WTC11 (cell line): ENCODE measurements around the gene SPATC1L. TPM values are rescaled to one million over a fixed set of nuclear protein-coding genes. Genes with fewer than 3 reads are reported as not detected.
A peak's percentile ranks its signal among the peaks of the same experiment; 100 is the strongest.

Experiments used
- ATAC-seq: fragments of 200-7000 bp; cut with Tn5 transposase; 2 replicates; pipeline ENCODE4 v1.10.0; 2021; ENCODE audit warnings: mild to moderate bottlenecking, moderate library complexity
- CTCF ChIA-PET: fragments of 300-600 bp; sonication (Branson Sonifier 250); formaldehyde crosslinking; loops from one replicate; lab custom pipeline; 2021; ENCODE audit warnings: antibody characterized with exemption; lab: Charles Lee
- POLR2A ChIA-PET: fragments of 350-600 bp; sonication (Branson Sonifier 250); formaldehyde crosslinking; loops from one replicate; lab custom pipeline; 2021; ENCODE audit warnings: antibody characterized with exemption; lab: Charles Lee
- DNase-seq: peaks from one replicate; pipeline ENCODE4 v3.0.0; 2021; ENCODE audit warnings: low spot score
- H3K27ac Mint-ChIP-seq: 2 replicates; pipeline ENCODE4 v1.8.0; 2021; ENCODE audit warnings: mixed read lengths
- H3K27me3 Mint-ChIP-seq: 2 replicates; pipeline ENCODE4 v1.8.0; 2021; ENCODE audit warnings: low read depth, mild to moderate bottlenecking, moderate library complexity, mixed read lengths
- H3K36me3 Mint-ChIP-seq: 2 replicates; pipeline ENCODE4 v1.8.0; 2021; ENCODE audit warnings: mixed read lengths
- H3K4me1 Mint-ChIP-seq: 2 replicates; pipeline ENCODE4 v1.8.0; 2022; ENCODE audit warnings: mixed read lengths
- H3K4me3 Mint-ChIP-seq: 2 replicates; pipeline ENCODE4 v1.8.0; 2021; ENCODE audit warnings: mild to moderate bottlenecking, moderate library complexity, mixed read lengths
- H3K9me3 Mint-ChIP-seq: 2 replicates; pipeline ENCODE4 v1.8.0; 2021; ENCODE audit warnings: mixed read lengths
- CBFB ChIP-seq: sonication (generic); formaldehyde crosslinking; IDR thresholded peaks from 2 replicates; pipeline ENCODE4 v1.8.1; 2022; ENCODE audit warnings: mild to moderate bottlenecking, low read depth, missing genetic modification reagents
- GTF2I ChIP-seq: fragments of 250-450 bp; sonication (Bioruptor Pico); conservative IDR thresholded peaks from 2 replicates; pipeline ENCODE4 v1.4.0; 2021; ENCODE audit warnings: mild to moderate bottlenecking
- IRF2 ChIP-seq: sonication (generic); formaldehyde crosslinking; IDR thresholded peaks from 2 replicates; pipeline ENCODE4 v1.8.0; 2022; ENCODE audit warnings: low read depth, missing genetic modification reagents, borderline replicate concordance
- OVOL2 ChIP-seq: fragments of 250-450 bp; sonication (Bioruptor Pico); IDR thresholded peaks from 2 replicates; pipeline ENCODE4 v1.9.0; 2021; ENCODE audit warnings: mild to moderate bottlenecking, borderline replicate concordance
- PRRX2 ChIP-seq: fragments of 250-450 bp; sonication (Bioruptor Pico); IDR thresholded peaks from 2 replicates; pipeline ENCODE4 v1.8.0; 2021; ENCODE audit warnings: mild to moderate bottlenecking
- ZNF219 ChIP-seq: sonication (generic); formaldehyde crosslinking; IDR thresholded peaks from 2 replicates; pipeline ENCODE4 v1.8.0; 2023; ENCODE audit warnings: missing genetic modification reagents, mild to moderate bottlenecking, borderline replicate concordance
- ZNF423 ChIP-seq: fragments of 250-450 bp; sonication (Bioruptor Pico); IDR thresholded peaks from 2 replicates; pipeline ENCODE4 v2.1.2; 2022; ENCODE audit warnings: mild to moderate bottlenecking, moderate library complexity
- total RNA-seq: library from RNA; stranded (reverse); gene quantifications from 3 replicates; pipeline ENCODE4 v1.2.3, GENCODE V29; 2021
- TF ChIP-seq, protein P1 (sequence below): sonication (generic); formaldehyde crosslinking; IDR thresholded peaks from 2 replicates; pipeline ENCODE4 v1.8.1; 2022; ENCODE audit warnings: mild to moderate bottlenecking, moderate library complexity, missing genetic modification reagents
- TF ChIP-seq, protein P2 (sequence below): fragments of 250-450 bp; sonication (Bioruptor Pico); IDR thresholded peaks from 2 replicates; pipeline ENCODE4 v1.9.0; 2021; ENCODE audit warnings: mild to moderate bottlenecking
- TF ChIP-seq, protein P3 (sequence below): sonication (generic); formaldehyde crosslinking; IDR thresholded peaks from 2 replicates; pipeline ENCODE4 v1.8.1; 2023; ENCODE audit warnings: mild to moderate bottlenecking, missing genetic modification reagents, moderate library complexity
- TF ChIP-seq, protein P4 (sequence below): sonication (generic); formaldehyde crosslinking; IDR thresholded peaks from 2 replicates; pipeline ENCODE4 v1.8.1; 2022; ENCODE audit warnings: low read depth, missing genetic modification reagents, borderline replicate concordance
- TF ChIP-seq, protein P5 (sequence below): sonication (generic); formaldehyde crosslinking; IDR thresholded peaks from 2 replicates; pipeline ENCODE4 v1.8.0; 2023; ENCODE audit warnings: missing genetic modification reagents, mild to moderate bottlenecking, borderline replicate concordance

Gene SPATC1L
- total RNA-seq, 1 experiment from 2014 or later, result 61.7 TPM

DNA sequence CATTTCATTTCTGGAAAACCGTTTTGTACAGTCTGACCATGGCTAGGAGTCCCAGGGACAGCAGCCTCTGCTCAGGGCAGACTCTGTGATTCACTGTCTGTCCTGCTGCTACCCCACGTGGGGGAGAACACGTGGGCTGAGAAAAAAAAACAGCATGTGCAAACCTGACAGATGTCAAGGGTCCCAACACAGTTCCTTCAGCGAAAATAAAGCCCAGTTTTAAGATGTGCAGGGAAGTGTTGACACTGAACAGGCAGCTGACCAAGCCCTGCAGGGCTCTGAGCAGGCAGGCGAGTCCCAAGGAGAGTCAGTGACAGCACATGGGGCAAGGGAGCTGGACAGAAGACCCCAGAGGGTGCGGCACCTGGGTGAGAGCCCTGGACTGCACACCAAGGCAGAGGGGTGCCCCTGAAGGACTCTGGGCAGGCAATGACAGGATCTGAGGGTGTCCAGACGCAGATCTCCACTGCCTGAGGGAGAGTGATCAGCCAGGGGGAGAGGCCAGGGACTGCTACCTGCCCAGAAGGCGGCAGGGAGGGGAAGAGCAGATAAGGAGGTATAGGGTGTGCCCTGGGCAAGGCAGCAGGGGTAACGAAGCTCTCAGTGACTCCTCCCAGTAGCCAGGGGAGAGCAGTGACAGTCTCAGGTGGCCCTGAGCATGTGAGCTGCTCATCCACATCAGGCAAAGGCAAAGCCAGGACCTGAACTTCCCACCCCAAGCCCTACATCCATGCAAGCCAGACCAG lies 5.1 kb upstream of the SPATC1L start:
- peak overlapping the region; percentile 73 for H3K27ac Mint-ChIP-seq

More for the DNA sequence above, 5.1 kb upstream of the SPATC1L start:
- Mint-ChIP-seq H3K9me3 (peaks cover 6% of the 10 kb centered on the region; the same call in 1 of the 2 replicates), H3K27me3 (no peaks in the 10 kb centered on the region), H3K4me1 (peaks cover 22% of the 10 kb centered on the region), H3K4me3 (no peak overlapping the region), H3K36me3 (peaks cover 27% of the 10 kb centered on the region)
- ChIA-PET CTCF (interaction anchor here (1.2 to 2.2 kb wide), 2 partner anchors 37 to 46 kb away, joined by 4 to 7 read pairs; no protein-coding TSS in a partner anchor), POLR2A (no interaction called here)
- no peak for ATAC-seq
- DNase-seq, result no peak
- TF ChIP-seq PRRX2 (CRISPR knock-in tag) (no peak), ZNF423 (no peak), ZNF219 (no peak), IRF2 (no peak), GTF2I (no peak), OVOL2 (CRISPR knock-in tag) (no peak), CBFB (no peak)
- TF ChIP-seq, protein P1, sequence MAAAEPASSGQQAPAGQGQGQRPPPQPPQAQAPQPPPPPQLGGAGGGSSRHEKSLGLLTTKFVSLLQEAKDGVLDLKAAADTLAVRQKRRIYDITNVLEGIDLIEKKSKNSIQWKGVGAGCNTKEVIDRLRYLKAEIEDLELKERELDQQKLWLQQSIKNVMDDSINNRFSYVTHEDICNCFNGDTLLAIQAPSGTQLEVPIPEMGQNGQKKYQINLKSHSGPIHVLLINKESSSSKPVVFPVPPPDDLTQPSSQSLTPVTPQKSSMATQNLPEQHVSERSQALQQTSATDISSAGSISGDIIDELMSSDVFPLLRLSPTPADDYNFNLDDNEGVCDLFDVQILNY (CRISPR knock-in tag), result no peak
- TF ChIP-seq, protein P2, sequence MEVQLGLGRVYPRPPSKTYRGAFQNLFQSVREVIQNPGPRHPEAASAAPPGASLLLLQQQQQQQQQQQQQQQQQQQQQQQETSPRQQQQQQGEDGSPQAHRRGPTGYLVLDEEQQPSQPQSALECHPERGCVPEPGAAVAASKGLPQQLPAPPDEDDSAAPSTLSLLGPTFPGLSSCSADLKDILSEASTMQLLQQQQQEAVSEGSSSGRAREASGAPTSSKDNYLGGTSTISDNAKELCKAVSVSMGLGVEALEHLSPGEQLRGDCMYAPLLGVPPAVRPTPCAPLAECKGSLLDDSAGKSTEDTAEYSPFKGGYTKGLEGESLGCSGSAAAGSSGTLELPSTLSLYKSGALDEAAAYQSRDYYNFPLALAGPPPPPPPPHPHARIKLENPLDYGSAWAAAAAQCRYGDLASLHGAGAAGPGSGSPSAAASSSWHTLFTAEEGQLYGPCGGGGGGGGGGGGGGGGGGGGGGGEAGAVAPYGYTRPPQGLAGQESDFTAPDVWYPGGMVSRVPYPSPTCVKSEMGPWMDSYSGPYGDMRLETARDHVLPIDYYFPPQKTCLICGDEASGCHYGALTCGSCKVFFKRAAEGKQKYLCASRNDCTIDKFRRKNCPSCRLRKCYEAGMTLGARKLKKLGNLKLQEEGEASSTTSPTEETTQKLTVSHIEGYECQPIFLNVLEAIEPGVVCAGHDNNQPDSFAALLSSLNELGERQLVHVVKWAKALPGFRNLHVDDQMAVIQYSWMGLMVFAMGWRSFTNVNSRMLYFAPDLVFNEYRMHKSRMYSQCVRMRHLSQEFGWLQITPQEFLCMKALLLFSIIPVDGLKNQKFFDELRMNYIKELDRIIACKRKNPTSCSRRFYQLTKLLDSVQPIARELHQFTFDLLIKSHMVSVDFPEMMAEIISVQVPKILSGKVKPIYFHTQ (CRISPR knock-in tag), result no peak
- TF ChIP-seq, protein P3, sequence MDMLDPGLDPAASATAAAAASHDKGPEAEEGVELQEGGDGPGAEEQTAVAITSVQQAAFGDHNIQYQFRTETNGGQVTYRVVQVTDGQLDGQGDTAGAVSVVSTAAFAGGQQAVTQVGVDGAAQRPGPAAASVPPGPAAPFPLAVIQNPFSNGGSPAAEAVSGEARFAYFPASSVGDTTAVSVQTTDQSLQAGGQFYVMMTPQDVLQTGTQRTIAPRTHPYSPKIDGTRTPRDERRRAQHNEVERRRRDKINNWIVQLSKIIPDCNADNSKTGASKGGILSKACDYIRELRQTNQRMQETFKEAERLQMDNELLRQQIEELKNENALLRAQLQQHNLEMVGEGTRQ (CRISPR knock-in tag), result no peak
- TF ChIP-seq, protein P4, sequence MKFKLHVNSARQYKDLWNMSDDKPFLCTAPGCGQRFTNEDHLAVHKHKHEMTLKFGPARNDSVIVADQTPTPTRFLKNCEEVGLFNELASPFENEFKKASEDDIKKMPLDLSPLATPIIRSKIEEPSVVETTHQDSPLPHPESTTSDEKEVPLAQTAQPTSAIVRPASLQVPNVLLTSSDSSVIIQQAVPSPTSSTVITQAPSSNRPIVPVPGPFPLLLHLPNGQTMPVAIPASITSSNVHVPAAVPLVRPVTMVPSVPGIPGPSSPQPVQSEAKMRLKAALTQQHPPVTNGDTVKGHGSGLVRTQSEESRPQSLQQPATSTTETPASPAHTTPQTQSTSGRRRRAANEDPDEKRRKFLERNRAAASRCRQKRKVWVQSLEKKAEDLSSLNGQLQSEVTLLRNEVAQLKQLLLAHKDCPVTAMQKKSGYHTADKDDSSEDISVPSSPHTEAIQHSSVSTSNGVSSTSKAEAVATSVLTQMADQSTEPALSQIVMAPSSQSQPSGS (CRISPR knock-in tag), result no peak
- TF ChIP-seq, protein P5, sequence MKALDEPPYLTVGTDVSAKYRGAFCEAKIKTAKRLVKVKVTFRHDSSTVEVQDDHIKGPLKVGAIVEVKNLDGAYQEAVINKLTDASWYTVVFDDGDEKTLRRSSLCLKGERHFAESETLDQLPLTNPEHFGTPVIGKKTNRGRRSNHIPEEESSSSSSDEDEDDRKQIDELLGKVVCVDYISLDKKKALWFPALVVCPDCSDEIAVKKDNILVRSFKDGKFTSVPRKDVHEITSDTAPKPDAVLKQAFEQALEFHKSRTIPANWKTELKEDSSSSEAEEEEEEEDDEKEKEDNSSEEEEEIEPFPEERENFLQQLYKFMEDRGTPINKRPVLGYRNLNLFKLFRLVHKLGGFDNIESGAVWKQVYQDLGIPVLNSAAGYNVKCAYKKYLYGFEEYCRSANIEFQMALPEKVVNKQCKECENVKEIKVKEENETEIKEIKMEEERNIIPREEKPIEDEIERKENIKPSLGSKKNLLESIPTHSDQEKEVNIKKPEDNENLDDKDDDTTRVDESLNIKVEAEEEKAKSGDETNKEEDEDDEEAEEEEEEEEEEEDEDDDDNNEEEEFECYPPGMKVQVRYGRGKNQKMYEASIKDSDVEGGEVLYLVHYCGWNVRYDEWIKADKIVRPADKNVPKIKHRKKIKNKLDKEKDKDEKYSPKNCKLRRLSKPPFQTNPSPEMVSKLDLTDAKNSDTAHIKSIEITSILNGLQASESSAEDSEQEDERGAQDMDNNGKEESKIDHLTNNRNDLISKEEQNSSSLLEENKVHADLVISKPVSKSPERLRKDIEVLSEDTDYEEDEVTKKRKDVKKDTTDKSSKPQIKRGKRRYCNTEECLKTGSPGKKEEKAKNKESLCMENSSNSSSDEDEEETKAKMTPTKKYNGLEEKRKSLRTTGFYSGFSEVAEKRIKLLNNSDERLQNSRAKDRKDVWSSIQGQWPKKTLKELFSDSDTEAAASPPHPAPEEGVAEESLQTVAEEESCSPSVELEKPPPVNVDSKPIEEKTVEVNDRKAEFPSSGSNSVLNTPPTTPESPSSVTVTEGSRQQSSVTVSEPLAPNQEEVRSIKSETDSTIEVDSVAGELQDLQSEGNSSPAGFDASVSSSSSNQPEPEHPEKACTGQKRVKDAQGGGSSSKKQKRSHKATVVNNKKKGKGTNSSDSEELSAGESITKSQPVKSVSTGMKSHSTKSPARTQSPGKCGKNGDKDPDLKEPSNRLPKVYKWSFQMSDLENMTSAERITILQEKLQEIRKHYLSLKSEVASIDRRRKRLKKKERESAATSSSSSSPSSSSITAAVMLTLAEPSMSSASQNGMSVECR (CRISPR knock-in tag), result no peak
